ENCODE data around the gene NR4A1. TPM values are rescaled to one million over a fixed set of nuclear protein-coding genes. Genes with fewer than 3 reads are reported as not detected.

Gene NR4A1
- total RNA-seq, 2 experiments from 2014 or later: 25.3 to 29.0 TPM

DNA sequence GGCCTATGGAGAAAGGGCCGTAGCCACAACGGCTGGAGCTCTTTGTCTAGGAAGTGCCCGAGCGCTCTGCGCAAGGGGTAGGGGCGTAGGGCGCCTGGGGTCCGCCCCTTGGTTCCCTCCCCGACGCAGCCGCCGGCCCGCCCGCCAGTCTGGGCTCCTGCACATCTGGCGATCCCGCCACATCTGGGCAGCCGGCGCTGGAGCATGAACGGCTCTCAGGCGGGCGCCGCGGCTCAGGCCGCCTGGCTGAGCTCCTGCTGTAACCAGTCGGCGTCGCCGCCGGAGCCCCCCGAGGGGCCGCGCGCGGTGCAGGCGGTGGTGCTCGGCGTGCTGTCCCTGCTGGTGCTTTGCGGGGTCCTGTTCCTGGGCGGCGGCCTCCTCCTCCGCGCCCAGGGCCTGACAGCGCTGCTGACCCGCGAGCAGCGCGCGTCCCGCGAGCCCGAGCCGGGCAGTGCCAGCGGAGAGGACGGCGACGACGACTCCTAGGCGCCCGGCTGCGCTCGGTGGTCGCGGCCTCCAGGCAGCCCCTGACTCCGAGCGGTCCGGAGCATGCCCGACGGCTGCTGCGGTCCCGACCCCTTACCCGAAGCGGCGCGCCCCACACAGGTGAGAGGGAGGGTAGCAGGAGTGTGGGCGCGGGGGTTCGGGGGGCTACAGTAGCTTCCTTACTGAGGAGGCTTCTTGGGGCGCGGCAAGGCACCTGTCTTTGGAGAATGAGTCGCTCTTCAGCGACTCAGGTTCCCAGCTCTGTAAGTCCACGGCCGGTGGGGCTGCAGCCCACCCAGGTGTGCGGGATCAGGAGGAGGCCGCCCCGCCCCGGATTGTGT lies 28.5 kb downstream of the NR4A1 start, which contains the start of gene SMIM41:
SMIM41 (plus strand) TSS at position 129 of the 827 bp plus-strand sequence; CDS start at position 205, 76 bp downstream.
- H3K4me3 ChIP-seq (ENCODE audit: low read depth, low read length, poor library complexity, severe bottlenecking): peak within 1 kb of the TSS; percentile 52
- no peaks in the 10 kb centered on the region for H3K9me2 ChIP-seq (ENCODE audit: insufficient read depth, low read length)
- BruUV-seq (replicated peaks): no TSS peak
- POLR2A ChIA-PET: interaction anchor here (3.7 kb wide), 1 partner anchor 54 kb away, joined by 26 read pairs; no protein-coding TSS in a partner anchor
- peak within 1 kb of the TSS; percentile 84 for H3K27ac ChIP-seq (ENCODE audit: low read depth, low read length, poor library complexity, severe bottlenecking)
- TF ChIP-seq EZH2phosphoT487 (IDR thresholded peaks at IDR 0.05; ENCODE audit: borderline replicate concordance, low read depth, low read length): no peak
- TF ChIP-seq, protein P1, sequence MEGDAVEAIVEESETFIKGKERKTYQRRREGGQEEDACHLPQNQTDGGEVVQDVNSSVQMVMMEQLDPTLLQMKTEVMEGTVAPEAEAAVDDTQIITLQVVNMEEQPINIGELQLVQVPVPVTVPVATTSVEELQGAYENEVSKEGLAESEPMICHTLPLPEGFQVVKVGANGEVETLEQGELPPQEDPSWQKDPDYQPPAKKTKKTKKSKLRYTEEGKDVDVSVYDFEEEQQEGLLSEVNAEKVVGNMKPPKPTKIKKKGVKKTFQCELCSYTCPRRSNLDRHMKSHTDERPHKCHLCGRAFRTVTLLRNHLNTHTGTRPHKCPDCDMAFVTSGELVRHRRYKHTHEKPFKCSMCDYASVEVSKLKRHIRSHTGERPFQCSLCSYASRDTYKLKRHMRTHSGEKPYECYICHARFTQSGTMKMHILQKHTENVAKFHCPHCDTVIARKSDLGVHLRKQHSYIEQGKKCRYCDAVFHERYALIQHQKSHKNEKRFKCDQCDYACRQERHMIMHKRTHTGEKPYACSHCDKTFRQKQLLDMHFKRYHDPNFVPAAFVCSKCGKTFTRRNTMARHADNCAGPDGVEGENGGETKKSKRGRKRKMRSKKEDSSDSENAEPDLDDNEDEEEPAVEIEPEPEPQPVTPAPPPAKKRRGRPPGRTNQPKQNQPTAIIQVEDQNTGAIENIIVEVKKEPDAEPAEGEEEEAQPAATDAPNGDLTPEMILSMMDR (conservative IDR thresholded peaks at IDR 0.05; ENCODE audit: low read length): no peak
- intact Hi-C loops (cut with micrococcal nuclease; ENCODE audit: unreplicated experiment): no loop called here
- no peaks in the 10 kb centered on the region for H3K9me3 ChIP-seq (ENCODE audit: low read length)
- no peak for DNase-seq (ENCODE audit: low spot score)
- CTCF ChIA-PET (ENCODE audit: unreplicated experiment): no interaction called here
- no peak within 1 kb of the TSS for H2AFZ ChIP-seq (ENCODE audit: low read length)
- H3K79me2 ChIP-seq (ENCODE audit: insufficient read depth, low read depth, low read length): peaks cover 1% of the 10 kb centered on the region; the same call in 1 of the 2 replicates
- peaks cover 46% of the 10 kb centered on the region for H3K4me1 ChIP-seq (ENCODE audit: insufficient read depth, low read length, poor library complexity, severe bottlenecking)
- peaks cover 51% of the 10 kb centered on the region for H3K36me3 ChIP-seq (ENCODE audit: insufficient read depth, low read length)
- H4K20me1 ChIP-seq (ENCODE audit: insufficient read depth, low read length): no peaks in the 10 kb centered on the region
- H3K4me2 ChIP-seq (ENCODE audit: low read length): peak within 1 kb of the TSS; percentile 81

DNA sequence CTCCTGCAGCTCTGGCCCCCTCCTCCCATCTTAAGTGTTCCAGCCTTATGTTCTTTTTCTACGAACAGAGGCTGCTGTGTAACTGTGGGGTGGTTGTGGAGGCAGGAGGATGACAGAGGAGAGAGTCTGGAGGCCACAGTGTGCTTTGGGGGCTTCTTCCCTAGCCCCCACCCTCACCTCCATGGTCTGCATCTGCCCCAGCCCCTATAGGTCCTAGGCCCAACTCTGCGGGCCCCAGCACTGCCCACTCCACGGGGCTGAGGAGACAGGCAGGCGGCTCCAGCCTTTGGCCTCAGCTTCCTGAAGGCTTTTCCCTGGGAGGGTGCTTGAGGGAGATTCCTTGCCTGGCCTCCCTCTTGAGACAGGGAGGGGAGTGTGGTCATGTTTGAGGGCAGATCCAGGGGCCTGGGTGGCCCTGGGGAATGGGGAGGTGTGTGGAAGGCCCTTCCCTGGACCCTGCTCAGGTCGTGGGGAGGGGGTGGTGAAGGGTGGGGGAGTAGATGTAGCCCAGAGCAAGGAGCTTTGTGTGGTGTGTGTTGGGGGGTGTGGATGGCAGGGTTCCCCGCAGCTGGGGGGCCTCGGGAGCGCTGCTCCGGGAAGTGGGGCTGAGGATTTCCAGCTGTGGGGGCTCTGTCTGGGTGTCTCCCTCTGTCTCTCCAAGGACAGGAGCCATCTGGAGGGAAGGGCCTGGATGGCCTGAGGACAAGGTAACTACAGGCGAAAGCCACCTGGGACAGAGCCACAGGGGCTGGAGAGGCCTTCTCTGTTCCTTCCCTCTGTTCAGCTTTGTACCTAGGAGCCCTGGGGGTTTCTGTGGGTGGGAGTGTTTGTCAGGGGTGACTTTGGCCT lies 29.4 kb downstream of the NR4A1 start:
- peak overlapping the region; percentile 84 for H3K27ac ChIP-seq (ENCODE audit: low read depth, low read length, poor library complexity, severe bottlenecking)
- no TSS peak for BruUV-seq (replicated peaks)
- DNase-seq (ENCODE audit: low spot score): no peak
- H3K36me3 ChIP-seq (ENCODE audit: insufficient read depth, low read length): peaks cover 42% of the 10 kb centered on the region
- H3K4me1 ChIP-seq (ENCODE audit: insufficient read depth, low read length, poor library complexity, severe bottlenecking): peaks cover 51% of the 10 kb centered on the region
- no peaks in the 10 kb centered on the region for H3K9me3 ChIP-seq (ENCODE audit: low read length)
- H3K4me3 ChIP-seq (ENCODE audit: low read depth, low read length, poor library complexity, severe bottlenecking): peak overlapping the region; percentile 52
- H3K4me2 ChIP-seq (ENCODE audit: low read length): peak overlapping the region; percentile 81
- H4K20me1 ChIP-seq (ENCODE audit: insufficient read depth, low read length): no peaks in the 10 kb centered on the region
- H2AFZ ChIP-seq (ENCODE audit: low read length): no peak overlapping the region
- no peaks in the 10 kb centered on the region for H3K9me2 ChIP-seq (ENCODE audit: insufficient read depth, low read length)
- POLR2A ChIA-PET: interaction anchor here (0.7 to 3.7 kb wide), 8 partner anchors 9 to 55 kb away, joined by 3 to 26 read pairs (median 6); partner anchors contain the start of gene ATG101
- TF ChIP-seq EZH2phosphoT487 (IDR thresholded peaks at IDR 0.05; ENCODE audit: borderline replicate concordance, low read depth, low read length): no peak
- TF ChIP-seq, protein P1 (conservative IDR thresholded peaks at IDR 0.05; ENCODE audit: low read length): no peak
- CTCF ChIA-PET (ENCODE audit: unreplicated experiment): interaction anchor here (0.6 to 3.1 kb wide), 4 partner anchors 40 to 1856 kb away, joined by 3 to 32 read pairs (median 6); no protein-coding TSS in a partner anchor
- H3K79me2 ChIP-seq (ENCODE audit: insufficient read depth, low read depth, low read length): no peaks in the 10 kb centered on the region
- intact Hi-C loops (cut with micrococcal nuclease; ENCODE audit: unreplicated experiment): loop anchor here (1.0 kb wide), 1 partner anchor 11 kb away; the partner anchor contains the start of gene ATG101

All from OCI-LY7 (cell line).